ENCODE results near the gene ADORA2A. TPM values are rescaled to one million over a fixed set of nuclear protein-coding genes. Genes with fewer than 3 reads are reported as not detected.

ADORA2A gene
- 1.6 and 3.5 TPM in 2 replicates for total RNA-seq
- long read RNA-seq = 0 reads

DNA sequence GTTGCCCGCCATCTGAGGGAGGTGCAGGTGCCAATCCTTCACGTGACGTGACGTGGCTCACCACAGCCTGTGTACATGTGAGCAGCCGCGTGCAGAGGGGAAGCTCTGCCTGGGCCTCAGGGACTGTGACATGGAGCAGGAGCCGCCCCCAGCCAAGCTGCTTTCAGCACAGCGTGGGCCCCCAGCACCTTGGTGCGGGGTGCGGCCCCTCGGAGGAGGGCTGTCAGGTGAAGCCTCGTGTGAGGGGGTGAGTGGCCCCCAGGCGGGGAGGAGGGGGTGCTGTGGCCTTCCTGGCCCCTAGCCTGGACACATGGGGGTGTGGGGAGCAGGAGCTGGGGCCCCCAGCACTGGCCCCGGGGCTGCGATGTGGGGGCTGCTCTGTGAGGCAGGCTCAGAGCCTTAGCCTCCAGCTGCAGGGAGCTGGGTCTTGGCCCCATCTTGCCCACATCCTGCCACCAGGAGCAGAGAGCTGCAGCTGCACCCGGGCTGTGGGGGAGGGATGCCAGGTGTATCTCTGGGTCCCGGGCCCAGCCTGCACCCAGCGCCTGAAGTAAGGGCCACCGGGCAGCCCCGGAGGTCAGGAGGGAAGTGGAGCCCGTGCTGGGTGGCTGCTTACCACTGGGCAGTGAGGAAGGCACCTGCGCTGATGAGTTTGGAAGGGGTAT, at the start of gene ADORA2A:
TSS of gene ADORA2A (plus strand) at position 100 of the 665 bp plus-strand sequence. CDS start 5,806 bp downstream, outside the sequence.
- Mint-ChIP-seq H3K27ac (ENCODE audit: unreplicated experiment) (no peak within 1 kb of the TSS), H3K36me3 (ENCODE audit: unreplicated experiment) (no peaks in the 10 kb centered on the region), H3K4me3 (ENCODE audit: unreplicated experiment) (no peak within 1 kb of the TSS), H3K9me3 (ENCODE audit: unreplicated experiment) (no peaks in the 10 kb centered on the region), H3K4me1 (ENCODE audit: unreplicated experiment) (peaks cover 20% of the 10 kb centered on the region), H3K27me3 (ENCODE audit: unreplicated experiment) (no peaks in the 10 kb centered on the region)
- TF ChIP-seq, protein P1, sequence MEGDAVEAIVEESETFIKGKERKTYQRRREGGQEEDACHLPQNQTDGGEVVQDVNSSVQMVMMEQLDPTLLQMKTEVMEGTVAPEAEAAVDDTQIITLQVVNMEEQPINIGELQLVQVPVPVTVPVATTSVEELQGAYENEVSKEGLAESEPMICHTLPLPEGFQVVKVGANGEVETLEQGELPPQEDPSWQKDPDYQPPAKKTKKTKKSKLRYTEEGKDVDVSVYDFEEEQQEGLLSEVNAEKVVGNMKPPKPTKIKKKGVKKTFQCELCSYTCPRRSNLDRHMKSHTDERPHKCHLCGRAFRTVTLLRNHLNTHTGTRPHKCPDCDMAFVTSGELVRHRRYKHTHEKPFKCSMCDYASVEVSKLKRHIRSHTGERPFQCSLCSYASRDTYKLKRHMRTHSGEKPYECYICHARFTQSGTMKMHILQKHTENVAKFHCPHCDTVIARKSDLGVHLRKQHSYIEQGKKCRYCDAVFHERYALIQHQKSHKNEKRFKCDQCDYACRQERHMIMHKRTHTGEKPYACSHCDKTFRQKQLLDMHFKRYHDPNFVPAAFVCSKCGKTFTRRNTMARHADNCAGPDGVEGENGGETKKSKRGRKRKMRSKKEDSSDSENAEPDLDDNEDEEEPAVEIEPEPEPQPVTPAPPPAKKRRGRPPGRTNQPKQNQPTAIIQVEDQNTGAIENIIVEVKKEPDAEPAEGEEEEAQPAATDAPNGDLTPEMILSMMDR (IDR thresholded peaks at IDR 0.05) = no peak
- DNase-seq (ENCODE audit: extremely low spot score, unreplicated experiment) = no peak

- TF ChIP-seq, protein P1 (IDR thresholded peaks at IDR 0.05) = no peak
- Mint-ChIP-seq H3K27me3 (ENCODE audit: unreplicated experiment) (no peaks in the 10 kb centered on the region), H3K36me3 (ENCODE audit: unreplicated experiment) (peaks cover 32% of the 10 kb centered on the region), H3K9me3 (ENCODE audit: unreplicated experiment) (peaks cover 11% of the 10 kb centered on the region), H3K4me3 (ENCODE audit: unreplicated experiment) (no peak overlapping the region), H3K4me1 (ENCODE audit: unreplicated experiment) (no peaks in the 10 kb centered on the region), H3K27ac (ENCODE audit: unreplicated experiment) (no peak overlapping the region)
- DNase-seq (ENCODE audit: extremely low spot score, unreplicated experiment) = no peak
Observed at GRCh38 chr22:24379536-24379935, 47.9 kb upstream of the ADORA2A start.

DNA sequence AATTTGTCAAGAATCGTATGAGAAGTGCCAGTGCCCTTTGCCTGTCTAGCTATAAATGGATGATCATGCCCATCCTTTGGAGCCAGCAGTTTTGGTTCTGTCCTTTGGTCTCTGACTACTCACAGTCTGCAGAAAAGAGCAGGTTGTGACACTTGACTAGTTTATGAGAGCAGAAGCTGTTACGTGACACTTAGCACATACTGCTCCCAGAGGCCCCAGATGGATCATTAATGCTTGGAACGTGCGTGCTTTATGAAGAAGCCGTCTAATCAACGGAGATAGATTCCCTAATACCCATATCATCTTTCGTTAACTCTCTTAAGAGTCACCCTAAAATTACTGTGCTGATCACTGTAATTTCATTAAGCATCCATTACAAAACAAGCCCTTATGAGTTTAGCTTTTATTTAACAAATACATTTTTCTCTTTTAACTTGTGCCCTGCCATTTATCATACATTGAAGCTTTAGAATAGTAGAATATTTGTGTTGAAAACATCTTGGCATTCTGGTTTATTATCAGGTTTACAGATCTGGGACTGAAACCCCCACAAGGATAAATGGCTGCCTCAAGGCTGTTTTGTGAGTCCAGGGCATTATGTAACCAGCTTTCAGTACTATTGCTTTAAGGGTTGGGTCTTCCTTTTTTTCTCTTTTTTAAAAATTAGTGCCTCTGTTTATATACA, 47.0 kb upstream of the ADORA2A start:
- no peak for DNase-seq (ENCODE audit: extremely low spot score, unreplicated experiment)
- Mint-ChIP-seq H3K27me3 (ENCODE audit: unreplicated experiment) (no peaks in the 10 kb centered on the region), H3K9me3 (ENCODE audit: unreplicated experiment) (peaks cover 5% of the 10 kb centered on the region), H3K4me3 (ENCODE audit: unreplicated experiment) (no peak overlapping the region), H3K36me3 (ENCODE audit: unreplicated experiment) (peaks cover 24% of the 10 kb centered on the region), H3K27ac (ENCODE audit: unreplicated experiment) (no peak overlapping the region), H3K4me1 (ENCODE audit: unreplicated experiment) (no peaks in the 10 kb centered on the region)
- TF ChIP-seq, protein P1 (IDR thresholded peaks at IDR 0.05) = no peak

- no peak overlapping the region for H3K27ac Mint-ChIP-seq (ENCODE audit: unreplicated experiment)
Observed at GRCh38 chr22:24380905-24381230, 46.5 kb upstream of the ADORA2A start.

DNA sequence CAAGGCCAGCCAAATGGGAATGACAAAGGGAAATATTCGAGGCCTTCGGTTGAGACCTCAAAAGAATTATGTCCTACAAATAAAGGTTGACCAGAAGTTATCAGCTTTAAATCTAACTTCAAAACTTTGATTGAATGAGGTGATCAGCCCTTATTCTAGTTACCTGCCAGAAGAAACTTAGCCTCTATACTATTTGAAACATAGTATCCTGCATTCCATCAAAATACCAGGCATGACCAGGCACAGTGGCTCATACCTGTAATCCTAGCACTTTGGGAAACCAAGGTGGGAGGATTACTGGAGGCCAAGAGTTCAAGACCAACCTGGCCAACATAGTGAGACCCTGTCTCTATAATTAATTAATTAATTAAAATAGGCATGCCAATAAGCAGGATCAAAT, 44.3 kb upstream of the ADORA2A start:
- H3K9me3 Mint-ChIP-seq (ENCODE audit: unreplicated experiment) = no peaks in the 10 kb centered on the region
- TF ChIP-seq, protein P1 (IDR thresholded peaks at IDR 0.05) = no peak
- no peak overlapping the region for H3K27ac Mint-ChIP-seq (ENCODE audit: unreplicated experiment)
- DNase-seq (ENCODE audit: extremely low spot score, unreplicated experiment) = no peak
- H3K36me3 Mint-ChIP-seq (ENCODE audit: unreplicated experiment) = peaks cover 17% of the 10 kb centered on the region
- H3K27me3 Mint-ChIP-seq (ENCODE audit: unreplicated experiment) = no peaks in the 10 kb centered on the region
- H3K4me3 Mint-ChIP-seq (ENCODE audit: unreplicated experiment) = no peak overlapping the region
- H3K4me1 Mint-ChIP-seq (ENCODE audit: unreplicated experiment) = no peaks in the 10 kb centered on the region

More at GRCh38 chr22:24380905-24381230, 46.5 kb upstream of the ADORA2A start:
- DNase-seq (ENCODE audit: extremely low spot score, unreplicated experiment) = no peak
- no peaks in the 10 kb centered on the region for H3K27me3 Mint-ChIP-seq (ENCODE audit: unreplicated experiment)
- TF ChIP-seq, protein P1 (IDR thresholded peaks at IDR 0.05) = no peak
- H3K36me3 Mint-ChIP-seq (ENCODE audit: unreplicated experiment) = peaks cover 24% of the 10 kb centered on the region
- no peak overlapping the region for H3K4me3 Mint-ChIP-seq (ENCODE audit: unreplicated experiment)
- peaks cover 5% of the 10 kb centered on the region for H3K9me3 Mint-ChIP-seq (ENCODE audit: unreplicated experiment)
- no peaks in the 10 kb centered on the region for H3K4me1 Mint-ChIP-seq (ENCODE audit: unreplicated experiment)

Data from osteocyte (in vitro differentiated cells).